Measurements from ENCODE around the gene CDH23.

- TF ChIP-seq ZNF274 (IDR thresholded peaks at IDR 0.05; ENCODE audit: low read depth, low read length), result no peak
- TF ChIP-seq YY1 (IDR thresholded peaks at IDR 0.05; ENCODE audit: insufficient read depth, insufficient read length), result no peak
Observed at GRCh38 chr10:71688256-71688655, 291.5 kb downstream of the CDH23 start.

Measured in NT2/D1 (cell line).